GM23338 (cell line): Measurements from ENCODE around the gene KRT1. TPM values are rescaled to one million over a fixed set of nuclear protein-coding genes. Genes with fewer than 3 reads are reported as not detected.

Source experiments
- CREB1 ChIP-seq: fragments of 250-450 bp; sonication (Bioruptor Pico); IDR thresholded peaks from 2 replicates; pipeline ENCODE4 v1.5.0; 2020; ENCODE audit warnings: low read depth, mild to moderate bottlenecking, moderate library complexity
- JUNB ChIP-seq: IDR thresholded peaks from one replicate; pipeline ENCODE4 v1.6.1; 2016; ENCODE audit warnings: antibody characterized with exemption; ENCODE audit not compliant: unreplicated experiment
- NANOG ChIP-seq: IDR thresholded peaks from 2 replicates; pipeline ENCODE4 v1.6.1; 2016; ENCODE audit warnings: antibody characterized with exemption, borderline replicate concordance
- REST ChIP-seq: IDR thresholded peaks from one replicate; pipeline ENCODE4 v1.6.1; 2018; ENCODE audit warnings: antibody characterized with exemption; ENCODE audit not compliant: unreplicated experiment
- STAT1 ChIP-seq: IDR thresholded peaks from one replicate; pipeline ENCODE4 v1.6.1; 2016; ENCODE audit warnings: antibody characterized with exemption; ENCODE audit not compliant: unreplicated experiment
- ZNF331 ChIP-seq: fragments of 250-450 bp; sonication (Bioruptor Pico); IDR thresholded peaks from 2 replicates; pipeline ENCODE4 v1.5.0; 2020; ENCODE audit warnings: low read depth, mild to moderate bottlenecking, moderate library complexity
- ZNF462 ChIP-seq: fragments of 250-450 bp; sonication (Bioruptor Pico); IDR thresholded peaks from 2 replicates; pipeline ENCODE4 v1.5.0; 2020; ENCODE audit warnings: mild to moderate bottlenecking, moderate library complexity
- polyA plus RNA-seq: library from polyadenylated mRNA; unstranded; fragments of >200 nt; fragmentation: Nextera tagmentation; extraction: Ambion mirVana; gene quantifications from 2 replicates; pipeline ENCODE4 v1.2.1, GENCODE V29; 2016
- total RNA-seq: library from RNA; depleted of rRNA; stranded (reverse); fragments of >200 nt; shearing (Covaris generic); gene quantifications from 2 replicates; pipeline ENCODE4 v1.2.3, GENCODE V29; 2014
- TF ChIP-seq, protein P1 (sequence below), 2 experiments: fragments of 200-600 bp in 1 of 2; sonication (generic) in 1 of 2; conservative IDR thresholded peaks; 2 replicates each; pipeline versions ENCODE4 v1.5.1 to v1.6.1; 2016 to 2017; ENCODE audit warnings: antibody characterized with exemption in 2 of 2, low read depth in 2 of 2, mild to moderate bottlenecking in 2 of 2, moderate library complexity in 1 of 2

KRT1 gene
- total and polyA plus RNA-seq, 2 experiments from 2014 or later, result not detected

- no peak for TF ChIP-seq ZNF462 (CRISPR knock-in tag)
- TF ChIP-seq JUNB, result no peak
- no peak for TF ChIP-seq CREB1 (CRISPR knock-in tag)
- no peak for TF ChIP-seq NANOG
- TF ChIP-seq STAT1, result no peak
- TF ChIP-seq ZNF331 (CRISPR knock-in tag), result no peak
- no peak for TF ChIP-seq REST
- TF ChIP-seq, protein P1, sequence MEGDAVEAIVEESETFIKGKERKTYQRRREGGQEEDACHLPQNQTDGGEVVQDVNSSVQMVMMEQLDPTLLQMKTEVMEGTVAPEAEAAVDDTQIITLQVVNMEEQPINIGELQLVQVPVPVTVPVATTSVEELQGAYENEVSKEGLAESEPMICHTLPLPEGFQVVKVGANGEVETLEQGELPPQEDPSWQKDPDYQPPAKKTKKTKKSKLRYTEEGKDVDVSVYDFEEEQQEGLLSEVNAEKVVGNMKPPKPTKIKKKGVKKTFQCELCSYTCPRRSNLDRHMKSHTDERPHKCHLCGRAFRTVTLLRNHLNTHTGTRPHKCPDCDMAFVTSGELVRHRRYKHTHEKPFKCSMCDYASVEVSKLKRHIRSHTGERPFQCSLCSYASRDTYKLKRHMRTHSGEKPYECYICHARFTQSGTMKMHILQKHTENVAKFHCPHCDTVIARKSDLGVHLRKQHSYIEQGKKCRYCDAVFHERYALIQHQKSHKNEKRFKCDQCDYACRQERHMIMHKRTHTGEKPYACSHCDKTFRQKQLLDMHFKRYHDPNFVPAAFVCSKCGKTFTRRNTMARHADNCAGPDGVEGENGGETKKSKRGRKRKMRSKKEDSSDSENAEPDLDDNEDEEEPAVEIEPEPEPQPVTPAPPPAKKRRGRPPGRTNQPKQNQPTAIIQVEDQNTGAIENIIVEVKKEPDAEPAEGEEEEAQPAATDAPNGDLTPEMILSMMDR (conservative IDR thresholded peaks at IDR 0.05; ENCODE audit: low read depth in 2 of 2), result no peak
These were observed 3.1 kb downstream of the KRT1 start (continued) for GRCh38 chr12:52677126-52677525.
